ENCODE results near the gene CGB2. TPM values are rescaled to one million over a fixed set of nuclear protein-coding genes. Genes with fewer than 3 reads are reported as not detected.
"Not testable (repeated sequence)": the region's sequence is repeated elsewhere in the genome, so short reads cannot be mapped to it uniquely, and the experiment has no call there.

CGB2 gene
- total and polyA plus RNA-seq, 2 of the 4 experiments (the other 2 are of a cell fraction): not detected

GRCh38 chr19:49029749-49030148 is 1.9 kb upstream of the CGB2 start:
- H3K27me3 ChIP-seq (ENCODE audit: control insufficient read depth, insufficient read depth, low read length); dilution Hi-C loops (cut with HindIII; ENCODE audit: low sequenced_read_pairs, unreplicated experiment); H2AFZ ChIP-seq (replicated peaks; ENCODE audit: low read length, poor library complexity); H3K9ac ChIP-seq (ENCODE audit: low read depth, low read length); CTCF ChIA-PET; H3K56ac ChIP-seq (ENCODE audit: extremely low read depth, insufficient read depth, low read length); H3K4me3 ChIP-seq (ENCODE audit: insufficient read depth, low read depth, low read length); H3K36me3 ChIP-seq (ENCODE audit: control insufficient read depth, insufficient read depth, low read length); H4K20me1 ChIP-seq (ENCODE audit: insufficient read depth, low read length); POLR2A ChIA-PET (ENCODE audit: unreplicated experiment); H3K9me3 ChIP-seq (ENCODE audit: control insufficient read depth, insufficient read depth, low read length); H3K27ac ChIP-seq (ENCODE audit: insufficient read depth, low read length); BruUV-seq (replicated peaks); H3K4me2 ChIP-seq (ENCODE audit: low read depth, low read length); in situ Hi-C loops (cut with MboI; ENCODE audit: low sequenced_read_pairs); intact Hi-C loops (cut with micrococcal nuclease); H3K4me1 ChIP-seq (ENCODE audit: control insufficient read depth, insufficient read depth, low read length); H3K23ac ChIP-seq (ENCODE audit: low read depth, low read length); H4K5ac ChIP-seq (ENCODE audit: low read depth, low read length); H2BK5ac ChIP-seq (ENCODE audit: low read depth, low read length, poor library complexity, severe bottlenecking); H3K9me1 ChIP-seq (ENCODE audit: insufficient read depth, low read length); H3K14ac ChIP-seq (replicated peaks; ENCODE audit: low read depth, low read length); H3K79me1 ChIP-seq (ENCODE audit: low read depth in 1 of 2, low read length in 2 of 2); H3K18ac ChIP-seq (ENCODE audit: low read depth, low read length): not testable (repeated sequence)
- TF ChIP-seq FOS (IDR thresholded peaks at IDR 0.05; ENCODE audit: low read depth, low read length): peak; percentile 45; the same call in 1 of the 2 replicates
- Histone ChIP-seq H2AK5ac (ENCODE audit: low read depth, low read length) (peak overlapping the region; percentile 50; the same call in 1 of the 2 replicates), H2BK120ac (ENCODE audit: low read depth, low read length) (peak overlapping the region; percentile 81), H2BK15ac (ENCODE audit: low read depth, low read length) (peak overlapping the region; percentile 9; the same call in 1 of the 3 replicates), H4K91ac (ENCODE audit: insufficient read depth, low read depth, low read length) (peak overlapping the region; percentile 68; the same call in 1 of the 2 replicates), H3K4ac (ENCODE audit: low read depth, low read length) (peak overlapping the region; percentile 65), H2BK20ac (ENCODE audit: low read depth, low read length) (peak overlapping the region; percentile 87; the same call in 1 of the 2 replicates), H2AK9ac (replicated peaks; ENCODE audit: low read depth, low read length, poor library complexity) (peak overlapping the region; percentile 42), H4K8ac (ENCODE audit: low read depth in 2 of 2, low read length in 2 of 2) (peak overlapping the region; percentile 52 to 57; a peak in 2 of 4 replicates)
- peak; percentile 78 for ATAC-seq (ENCODE audit: low read depth)
- WGBS, 2 experiments (ENCODE audit: extremely low coverage in 2 of 2, insufficient read length in 1 of 2): no CpG with 5 or more reads among the region's 14 CpGs
- DNase-seq: peak; percentile 38

GRCh38 chr19:49030323-49030722 is 1.4 kb upstream of the CGB2 start:
- intact Hi-C loops (cut with micrococcal nuclease); DNase-seq; H3K27ac ChIP-seq (ENCODE audit: insufficient read depth, low read length); H4K5ac ChIP-seq (ENCODE audit: low read depth, low read length); H3K9me1 ChIP-seq (ENCODE audit: insufficient read depth, low read length); in situ Hi-C loops (cut with MboI; ENCODE audit: low sequenced_read_pairs); H3K4me1 ChIP-seq (ENCODE audit: control insufficient read depth, insufficient read depth, low read length); H4K91ac ChIP-seq (ENCODE audit: insufficient read depth, low read depth, low read length); POLR2A ChIA-PET (ENCODE audit: unreplicated experiment); H3K4me2 ChIP-seq (ENCODE audit: low read depth, low read length); dilution Hi-C loops (cut with HindIII; ENCODE audit: low sequenced_read_pairs, unreplicated experiment); H3K9me3 ChIP-seq (ENCODE audit: control insufficient read depth, insufficient read depth, low read length); H2AK5ac ChIP-seq (ENCODE audit: low read depth, low read length); CTCF ChIA-PET; H3K9ac ChIP-seq (ENCODE audit: low read depth, low read length); H3K18ac ChIP-seq (ENCODE audit: low read depth, low read length); H2BK120ac ChIP-seq (ENCODE audit: low read depth, low read length); H2AFZ ChIP-seq (replicated peaks; ENCODE audit: low read length, poor library complexity); H3K56ac ChIP-seq (ENCODE audit: extremely low read depth, insufficient read depth, low read length); BruUV-seq (replicated peaks); H4K8ac ChIP-seq (ENCODE audit: low read depth in 2 of 2, low read length in 2 of 2); H3K23ac ChIP-seq (ENCODE audit: low read depth, low read length); H2BK20ac ChIP-seq (ENCODE audit: low read depth, low read length); H3K79me1 ChIP-seq (ENCODE audit: low read depth in 1 of 2, low read length in 2 of 2); H4K20me1 ChIP-seq (ENCODE audit: insufficient read depth, low read length); H3K27me3 ChIP-seq (ENCODE audit: control insufficient read depth, insufficient read depth, low read length); H3K36me3 ChIP-seq (ENCODE audit: control insufficient read depth, insufficient read depth, low read length); H3K4me3 ChIP-seq (ENCODE audit: insufficient read depth, low read depth, low read length); H2AK9ac ChIP-seq (replicated peaks; ENCODE audit: low read depth, low read length, poor library complexity); H2BK5ac ChIP-seq (ENCODE audit: low read depth, low read length, poor library complexity, severe bottlenecking); H2BK15ac ChIP-seq (ENCODE audit: low read depth, low read length); H3K14ac ChIP-seq (replicated peaks; ENCODE audit: low read depth, low read length); H3K4ac ChIP-seq (ENCODE audit: low read depth, low read length); ATAC-seq (ENCODE audit: low read depth): not testable (repeated sequence)
- WGBS, 2 experiments (ENCODE audit: extremely low coverage in 2 of 2, insufficient read length in 1 of 2): no CpG with 5 or more reads among the region's 8 CpGs

Measured in IMR-90 (cell line).